Spleen (tissue), 13 donors: Measurements from ENCODE around the gene LCP2. TPM values are rescaled to one million over a fixed set of nuclear protein-coding genes. Genes with fewer than 3 reads are reported as not detected.
A peak's percentile ranks its signal among the peaks of the same experiment; 100 is the strongest.

Experiments used
- DNase-seq: peaks from one replicate; pipeline ENCODE4 v3.0.0-alpha.2; 2020
- H3K27ac ChIP-seq, 8 donors: fragments of 200-600 bp; sonication (generic) in 7 of 8; 1 replicate in 4 of 8; 2 replicates in 4 of 8; pipeline versions ENCODE4 v1.5.0 to v1.8.0; 2016 to 2021; ENCODE audit warnings: inconsistent platforms in 4 of 8, mild to moderate bottlenecking in 4 of 8, moderate library complexity in 1 of 8
- H3K27me3 ChIP-seq, 7 donors: fragments of 200-600 bp; sonication (generic) in 6 of 7; replicated peaks in 1 of 7; 1 replicate in 4 of 7; 2 replicates in 3 of 7; pipeline versions ENCODE4 v1.5.0 to v1.8.0; 2016 to 2021; ENCODE audit warnings: inconsistent platforms in 3 of 7, mild to moderate bottlenecking in 1 of 7
- H3K36me3 ChIP-seq, 6 donors: fragments of 200-600 bp; sonication (generic) in 5 of 6; 1 replicate in 4 of 6; 2 replicates in 2 of 6; pipeline versions ENCODE4 v1.5.0 to v1.8.0; 2016 to 2021; ENCODE audit warnings: inconsistent platforms in 2 of 6
- H3K4me1 ChIP-seq, 6 donors: fragments of 200-600 bp; sonication (generic) in 5 of 6; 1 replicate in 3 of 6; 2 replicates in 3 of 6; pipeline versions ENCODE4 v1.5.0 to v1.8.0; 2016 to 2021; ENCODE audit warnings: inconsistent platforms in 3 of 6
- H3K4me3 ChIP-seq, 8 donors: fragments of 200-600 bp; sonication (generic) in 7 of 8; 1 replicate in 4 of 8; 2 replicates in 4 of 8; pipeline versions ENCODE4 v1.5.0 to v1.8.0; 2016 to 2021; ENCODE audit warnings: inconsistent platforms in 4 of 8, mild to moderate bottlenecking in 4 of 8, moderate library complexity in 2 of 8
- H3K9me3 ChIP-seq, 8 donors: fragments of 200-600 bp; sonication (generic) in 7 of 8; 1 replicate in 4 of 8; 2 replicates in 4 of 8; pipeline versions ENCODE4 v1.5.0 to v1.8.0; 2016 to 2021; ENCODE audit warnings: inconsistent platforms in 4 of 8
- POLR2A ChIP-seq, 3 donors: fragments of 450-650 bp; IDR thresholded peaks; one replicate each; pipeline ENCODE4 v1.5.1; 2017; ENCODE audit warnings: antibody characterized with exemption in 3 of 3, mild to moderate bottlenecking in 1 of 3
- POLR2AphosphoS5 ChIP-seq, 3 donors: sonication (generic); formaldehyde crosslinking; IDR thresholded peaks; one replicate each; pipeline ENCODE4 v1.5.1; 2017; ENCODE audit warnings: antibody characterized with exemption in 3 of 3
- WGBS, 5 donors: extraction: QIAGEN DNeasy Blood & Tissue Kit in 3 of 5; methylation state at CpG; one replicate each; pipeline versions ENCODE4 v1.1.5 to v1.1.7; 2013 to 2018; 5-methylcytosine and 5-hydroxymethylcytosine counted together
- intact Hi-C: fragments of 100-400 bp; cut with DNase I; formaldehyde crosslinking; loops from one replicate; pipeline ENCODE4 v1.15.0; 2023; ENCODE audit warnings: low total_unique reads
- long read RNA-seq, 2 donors: transcript quantifications; one replicate each; lab custom pipeline, GENCODE V29; 2026
- polyA plus RNA-seq, 3 donors: library from polyadenylated mRNA; stranded (reverse); fragments of 200-250 nt; gene quantifications; one replicate each; pipeline ENCODE4 v1.2.1, GENCODE V29; 2013
- total RNA-seq, 7 donors: library from RNA; depleted of rRNA in 3 of 7; stranded (reverse); fragments of >200 nt in 3 of 7; fragmentation: NEBNext Ultra II Directional in 4 of 7; extraction: Animal tissue kit (Norgen Biotek cat#: 25700) in 4 of 7; gene quantifications; one replicate each; pipeline versions ENCODE4 v1.1.0 to v1.2.1, GENCODE V29; 2016 to 2021
- TF ChIP-seq, protein P1 (sequence below), 11 experiments: fragments of 200-600 bp in 7 of 11; fragments of 450-650 bp in 4 of 11; sonication (generic) in 4 of 11; IDR thresholded peaks in 8 of 11; conservative IDR thresholded peaks in 3 of 11; 1 replicate in 7 of 11; 2 replicates in 4 of 11; pipeline versions ENCODE4 v1.4.0 to v1.8.0; 2016 to 2021; ENCODE audit warnings: antibody characterized with exemption in 11 of 11, inconsistent platforms in 4 of 11, mild to moderate bottlenecking in 1 of 11
- donor health status: healthy with polysubstance abuse.
- donor health status: DM: no; HTN: no; CAD: no; lungs with moderate emphysema.
- donor health status: DM: no; HTN: no; CAD: no.
- donor health status: Bipolar disorder and iron deficiency.
- donor health status: healthy.
- donor health status: DM: no; HTN: no; CAD: no.
- donor health status: DM: yes; HTN: yes; CAD: no.

The LCP2 gene
- total RNA-seq, result 100 to 1,000 TPM; 186 to 272 (median 219) TPM
- 10 to 100 TPM; 28.3 to 33.1 (median 29.3) TPM for polyA plus RNA-seq
- long read RNA-seq, donor 1, partial matches to known transcripts, result 25 of 39 reads
- long read RNA-seq, donor 1, other reads (novel, unspliced or antisense), result 8 of 39 reads
- long read RNA-seq, donor 2, transcript LCP2-203 (7 exons, 858 nt), result major isoform, 5 of 14 reads
- long read RNA-seq, donor 2, partial matches to known transcripts, result 6 of 14 reads
- long read RNA-seq, donor 2, other reads (novel, unspliced or antisense), result 0 of 14 reads

DNA sequence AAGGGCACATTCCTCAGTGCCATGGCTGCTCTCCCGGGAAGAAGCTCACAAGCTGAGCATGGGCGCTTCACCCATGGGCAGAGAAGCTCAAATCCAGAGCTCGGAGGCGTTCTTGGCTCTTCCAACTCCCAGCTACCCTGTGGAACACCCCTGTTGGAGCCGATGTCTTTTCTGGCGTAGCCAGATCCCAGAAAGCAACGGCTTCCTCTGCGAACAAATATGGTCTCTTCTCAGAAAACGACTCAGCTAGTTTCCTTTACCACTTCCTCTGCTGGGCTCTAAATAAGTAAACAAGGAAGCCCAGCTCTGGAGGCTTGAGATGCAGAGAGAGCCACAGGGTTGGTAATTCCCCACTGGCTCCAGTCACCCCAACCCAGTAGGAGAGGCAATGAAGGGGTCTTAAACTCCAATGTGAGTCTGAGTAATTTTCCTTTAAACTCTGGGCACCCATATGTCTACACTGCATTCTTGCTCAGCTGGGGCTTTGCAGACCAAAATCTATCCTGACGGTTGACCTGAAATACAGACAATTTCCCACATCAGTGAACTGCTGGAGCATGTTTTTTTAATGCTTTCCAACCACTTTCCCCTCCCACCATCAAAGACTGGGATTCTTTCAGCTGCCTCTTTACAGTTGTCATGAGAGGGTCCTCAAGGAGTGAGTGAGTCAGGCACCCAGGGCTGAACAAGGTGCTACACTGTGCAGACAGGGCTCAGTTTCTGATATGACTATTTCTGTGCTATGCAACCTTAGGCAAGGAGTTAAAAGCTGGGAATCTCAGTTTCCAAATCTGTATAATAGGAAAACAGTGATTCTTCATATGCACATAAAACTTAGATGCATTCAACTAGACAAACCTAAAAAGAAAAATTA is at the start of gene LCP2:
Gene LCP2, minus strand, starts transcription at position 189 of the 874 bp plus-strand sequence. Its CDS starts 166 bp downstream, at position 23.
- DNase-seq, result no peak
- H3K36me3 ChIP-seq, result peaks cover 0 to 23% (median 0%) of the 10 kb centered on the region in 6 donors
- H3K9me3 ChIP-seq, result no peaks in the 10 kb centered on the region
- peaks cover 20 to 99% (median 83%) of the 10 kb centered on the region in 6 donors for H3K4me1 ChIP-seq
- peak within 1 kb of the TSS; percentile 43 to 77 (median 60) for H3K4me3 ChIP-seq
- H3K27me3 ChIP-seq, result peaks cover 0 to 11% (median 0%) of the 10 kb centered on the region in 7 donors
- WGBS, 5 donors, result 9 to 17% (median 13%) methylated on average over 10 of the region's 10 CpGs
- intact Hi-C loops, result no loop called here
- TF ChIP-seq, protein P1, sequence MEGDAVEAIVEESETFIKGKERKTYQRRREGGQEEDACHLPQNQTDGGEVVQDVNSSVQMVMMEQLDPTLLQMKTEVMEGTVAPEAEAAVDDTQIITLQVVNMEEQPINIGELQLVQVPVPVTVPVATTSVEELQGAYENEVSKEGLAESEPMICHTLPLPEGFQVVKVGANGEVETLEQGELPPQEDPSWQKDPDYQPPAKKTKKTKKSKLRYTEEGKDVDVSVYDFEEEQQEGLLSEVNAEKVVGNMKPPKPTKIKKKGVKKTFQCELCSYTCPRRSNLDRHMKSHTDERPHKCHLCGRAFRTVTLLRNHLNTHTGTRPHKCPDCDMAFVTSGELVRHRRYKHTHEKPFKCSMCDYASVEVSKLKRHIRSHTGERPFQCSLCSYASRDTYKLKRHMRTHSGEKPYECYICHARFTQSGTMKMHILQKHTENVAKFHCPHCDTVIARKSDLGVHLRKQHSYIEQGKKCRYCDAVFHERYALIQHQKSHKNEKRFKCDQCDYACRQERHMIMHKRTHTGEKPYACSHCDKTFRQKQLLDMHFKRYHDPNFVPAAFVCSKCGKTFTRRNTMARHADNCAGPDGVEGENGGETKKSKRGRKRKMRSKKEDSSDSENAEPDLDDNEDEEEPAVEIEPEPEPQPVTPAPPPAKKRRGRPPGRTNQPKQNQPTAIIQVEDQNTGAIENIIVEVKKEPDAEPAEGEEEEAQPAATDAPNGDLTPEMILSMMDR (IDR thresholded peaks at IDR 0.05 in 8 of 11, conservative IDR thresholded peaks at IDR 0.05 in 3 of 11), result no peak
- TF ChIP-seq POLR2AphosphoS5 (IDR thresholded peaks at IDR 0.05), result peak; percentile 59 to 82 (median 60)
- H3K27ac ChIP-seq, result peak within 1 kb of the TSS; percentile 75 to 99 (median 94)

- TF ChIP-seq POLR2AphosphoS5 (IDR thresholded peaks at IDR 0.05) (no peak), POLR2A (IDR thresholded peaks at IDR 0.05) (no peak)
- TF ChIP-seq, protein P1 (IDR thresholded peaks at IDR 0.05 in 8 of 11, conservative IDR thresholded peaks at IDR 0.05 in 3 of 11), result no peak
- 92 to 94% (median 93%) methylated on average over 9 of the region's 9 CpGs for WGBS, 5 donors
- H3K36me3 ChIP-seq, result no peaks in the 10 kb centered on the region
- H3K27me3 ChIP-seq, result peaks cover 0 to 17% (median 0%) of the 10 kb centered on the region in 7 donors
- intact Hi-C loops, result no loop called here
- H3K4me1 ChIP-seq, result peaks cover 0 to 16% (median 2%) of the 10 kb centered on the region in 6 donors
- H3K27ac ChIP-seq, result no peak overlapping the region
- no peaks in the 10 kb centered on the region for H3K9me3 ChIP-seq
- no peak overlapping the region for H3K4me3 ChIP-seq
- DNase-seq, result no peak
Measured at GRCh38 chr5:170347022-170347567, 49.5 kb upstream of the LCP2 start.

DNA sequence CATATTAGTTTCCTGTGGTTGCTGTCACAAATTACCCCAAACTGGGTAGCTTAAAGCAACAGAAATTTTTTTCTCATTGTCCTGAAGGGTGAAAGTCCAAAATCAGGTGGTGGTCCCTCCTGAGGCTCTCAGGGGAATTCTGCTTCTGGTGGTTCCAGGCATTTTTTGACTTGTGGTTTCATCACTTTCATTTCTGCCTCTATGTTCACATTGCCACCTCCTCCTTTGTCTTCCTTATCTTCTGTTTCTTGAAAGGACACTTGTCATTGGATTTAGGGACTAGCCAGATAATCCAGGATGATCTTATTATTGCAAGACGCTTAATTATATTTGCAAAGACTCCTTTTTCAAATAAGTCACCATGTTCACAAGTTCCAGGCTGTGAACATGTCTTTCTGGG is 48.4 kb upstream of the LCP2 start:
- Histone ChIP-seq H3K4me1 (peaks cover 0 to 17% (median 2%) of the 10 kb centered on the region in 6 donors), H3K27ac (no peak overlapping the region), H3K9me3 (no peaks in the 10 kb centered on the region), H3K36me3 (no peaks in the 10 kb centered on the region), H3K27me3 (peaks cover 0 to 8% (median 0%) of the 10 kb centered on the region in 7 donors), H3K4me3 (no peak overlapping the region)
- intact Hi-C loops, result no loop called here
- DNase-seq, result no peak
- TF ChIP-seq POLR2A (IDR thresholded peaks at IDR 0.05) (no peak), POLR2AphosphoS5 (IDR thresholded peaks at IDR 0.05) (no peak)
- TF ChIP-seq, protein P1 (IDR thresholded peaks at IDR 0.05 in 8 of 11, conservative IDR thresholded peaks at IDR 0.05 in 3 of 11), result no peak
- 89 to 98% (median 95%) methylated on average over 1 of the region's 1 CpG for WGBS, 5 donors
